Measurements from ENCODE around the gene SAMD4A.

- TF ChIP-seq CTCF (conservative IDR thresholded peaks at IDR 0.05; ENCODE audit: low read depth, low read length), result no peak
- TF ChIP-seq POLR2A (IDR thresholded peaks at IDR 0.05; ENCODE audit: low read depth, low read length), result no peak
- no peak for TF ChIP-seq FOS (IDR thresholded peaks at IDR 0.05; ENCODE audit: low read depth, low read length)
- TF ChIP-seq MAFK (IDR thresholded peaks at IDR 0.05; ENCODE audit: low read depth, low read length), result no peak
- no peak for TF ChIP-seq RFX5 (IDR thresholded peaks at IDR 0.05; ENCODE audit: low read depth, low read length)
- TF ChIP-seq BHLHE40 (IDR thresholded peaks at IDR 0.05; ENCODE audit: low read depth, low read length), result no peak
- TF ChIP-seq RAD21 (IDR thresholded peaks at IDR 0.05; ENCODE audit: low read length), result no peak
- no peak for TF ChIP-seq NFE2L2 (IDR thresholded peaks at IDR 0.05; ENCODE audit: low read depth, low read length)
- TF ChIP-seq RCOR1 (IDR thresholded peaks at IDR 0.05; ENCODE audit: insufficient replicate concordance, low read length), result no peak
Observed at GRCh38 chr14:54697001-54697400, 130.1 kb downstream of the SAMD4A start.
